Caco-2 (cell line): Measurements from ENCODE around the gene TFPT. TPM values are rescaled to one million over a fixed set of nuclear protein-coding genes. Genes with fewer than 3 reads are reported as not detected.
"Not testable (repeated sequence)": the region's sequence is repeated elsewhere in the genome, so short reads cannot be mapped to it uniquely, and the experiment has no call there.

Source experiments
- BruUV-seq: library from RNA; stranded (reverse); fragments of 400-500 nt; replicated peaks from 2 replicates; lab custom pipeline; 2021; lab: Mats Ljungman, UMichigan
- CTCF ChIA-PET: fragments of 300-600 bp; sonication (Branson Sonifier 250); formaldehyde crosslinking; loops from one replicate; lab custom pipeline; 2022; ENCODE audit warnings: antibody characterized with exemption; lab: Charles Lee
- POLR2A ChIA-PET: fragments of 300-600 bp; sonication (Branson Sonifier 250); formaldehyde crosslinking; loops from one replicate; lab custom pipeline; 2022; ENCODE audit warnings: antibody characterized with exemption; lab: Charles Lee
- DNase-seq, 2 experiments: peaks; one replicate each; pipeline versions ENCODE4 v3.0.0 to v3.0.0-alpha.2; 2020 to 2022
- H3K27me3 ChIP-seq: replicated peaks from 2 replicates; pipeline ENCODE4 v1.6.0; 2011; ENCODE audit warnings: low read length; ENCODE audit not compliant: control insufficient read depth, insufficient read depth
- H3K36me3 ChIP-seq: 2 replicates; pipeline ENCODE4 v1.5.1; 2011; ENCODE audit warnings: low read length; ENCODE audit not compliant: control insufficient read depth, insufficient read depth
- H3K4me1 ChIP-seq: fragments of 250-450 bp; sonication (Bioruptor Pico); 2 replicates; pipeline ENCODE4 v1.5.1; 2020; ENCODE audit warnings: mild to moderate bottlenecking
- H3K4me3 ChIP-seq: 2 replicates; pipeline ENCODE4 v1.5.1; 2011; ENCODE audit warnings: low read depth, mild to moderate bottlenecking, control low read depth, low read length
- H3K9me3 ChIP-seq: fragments of 250-450 bp; sonication (Bioruptor Pico); 2 replicates; pipeline ENCODE4 v1.5.1; 2020; ENCODE audit warnings: mild to moderate bottlenecking, moderate library complexity
- H3K27ac Mint-ChIP-seq: one replicate; pipeline ENCODE4 v1.8.0; 2022; ENCODE audit warnings: mixed read lengths; ENCODE audit not compliant: unreplicated experiment
- H3K27me3 Mint-ChIP-seq: one replicate; pipeline ENCODE4 v1.8.0; 2022; ENCODE audit warnings: mixed read lengths; ENCODE audit not compliant: insufficient read depth, unreplicated experiment
- H3K36me3 Mint-ChIP-seq: one replicate; pipeline ENCODE4 v1.8.0; 2022; ENCODE audit warnings: mild to moderate bottlenecking, mixed read lengths; ENCODE audit not compliant: insufficient read depth, unreplicated experiment
- H3K4me1 Mint-ChIP-seq: one replicate; pipeline ENCODE4 v1.8.0; 2022; ENCODE audit warnings: low read depth, mixed read lengths; ENCODE audit not compliant: unreplicated experiment
- H3K4me3 Mint-ChIP-seq: one replicate; pipeline ENCODE4 v1.8.0; 2022; ENCODE audit warnings: mild to moderate bottlenecking, moderate library complexity, mixed read lengths; ENCODE audit not compliant: unreplicated experiment
- H3K9me3 Mint-ChIP-seq: one replicate; pipeline ENCODE4 v1.8.0; 2022; ENCODE audit warnings: mixed read lengths; ENCODE audit not compliant: unreplicated experiment
- intact Hi-C: fragments of 100-400 bp; cut with micrococcal nuclease; formaldehyde crosslinking; loops from one replicate; pipeline ENCODE4 v1.10.0; 2022; ENCODE audit not compliant: unreplicated experiment
- total RNA-seq: library from RNA; stranded (reverse); gene quantifications from 2 replicates; pipeline ENCODE4 v1.2.3, GENCODE V29; 2022
- TF ChIP-seq, protein P1 (sequence below), 2 experiments: fragments of 200-600 bp in 1 of 2; IDR thresholded peaks; 1 replicate in 1 of 2; 2 replicates in 1 of 2; pipeline versions ENCODE4 v1.5.1 to v1.8.0; 2011 to 2022; ENCODE audit warnings: antibody characterized with exemption in 1 of 2, control low read depth in 1 of 2, inconsistent platforms in 1 of 2, low read depth in 1 of 2, low read length in 1 of 2, mild to moderate bottlenecking in 1 of 2, moderate library complexity in 1 of 2; ENCODE audit not compliant: insufficient read depth in 1 of 2, severe bottlenecking in 1 of 2, unreplicated experiment in 1 of 2

Gene TFPT
- total RNA-seq, 1 experiment from 2014 or later = 23.0 TPM

DNA sequence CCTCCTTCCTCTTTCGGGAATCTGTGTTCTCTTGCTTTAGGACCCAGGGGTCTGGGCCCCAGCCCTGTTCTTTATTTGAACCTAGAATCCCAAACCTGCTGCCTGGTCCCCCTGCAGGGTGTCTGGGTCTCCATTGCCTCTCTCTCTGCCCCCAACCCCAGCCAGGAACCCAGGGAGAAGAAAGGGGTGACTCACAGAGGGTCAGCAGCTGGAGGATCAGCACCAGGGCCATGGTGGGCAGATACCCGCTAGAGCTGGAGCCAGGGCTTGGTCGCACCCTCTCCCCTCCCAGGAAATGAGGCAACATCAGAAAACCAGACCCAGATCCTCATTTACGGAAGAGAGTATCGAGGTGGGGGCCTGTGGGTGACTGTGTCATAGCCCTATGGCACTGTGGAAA is 14.9 kb downstream of the TFPT start, which contains the start of gene OSCAR:
Gene OSCAR (minus strand): TSS at position 243 of the 400 bp plus-strand sequence. CDS start 11 bp downstream, at position 232.
- CTCF ChIA-PET = no interaction called here
- no peak for DNase-seq

DNA sequence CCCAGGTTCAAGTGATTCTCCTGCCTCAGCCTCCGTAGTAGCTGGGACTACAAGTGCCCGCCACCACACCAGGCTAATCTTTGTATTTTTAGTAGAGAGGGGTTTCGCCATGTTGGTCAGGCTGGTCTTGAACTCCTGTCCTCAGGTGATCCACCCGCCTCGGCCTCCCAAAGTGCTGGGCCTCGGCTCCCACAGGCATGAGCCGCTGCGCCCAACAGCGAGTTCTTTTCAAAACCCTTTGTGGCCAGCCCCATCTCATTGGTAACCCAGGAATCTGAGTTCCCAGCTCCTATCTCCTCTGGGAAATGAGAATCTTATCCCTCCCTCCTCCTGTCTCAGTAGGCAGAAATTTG is 15.6 kb downstream of the TFPT start:
- intact Hi-C loops, H3K9me3 Mint-ChIP-seq, H3K27me3 Mint-ChIP-seq, H3K27ac Mint-ChIP-seq, H3K4me1 Mint-ChIP-seq, CTCF ChIA-PET, H3K4me3 Mint-ChIP-seq, H3K4me3 ChIP-seq, H3K9me3 ChIP-seq, BruUV-seq, DNase-seq, POLR2A ChIA-PET, H3K27me3 ChIP-seq, H3K36me3 Mint-ChIP-seq, H3K36me3 ChIP-seq: not testable (repeated sequence)
- peaks cover 13% of the 10 kb centered on the region for H3K4me1 ChIP-seq

More for the DNA sequence above, 14.9 kb downstream of the TFPT start, which contains the start of gene OSCAR:
- H3K4me3 Mint-ChIP-seq = peak within 1 kb of the TSS; percentile 92
- Histone ChIP-seq H3K4me1 (peaks cover 8% of the 10 kb centered on the region), H3K27me3 (no peaks in the 10 kb centered on the region), H3K4me3 (no peak within 1 kb of the TSS), H3K36me3 (no peaks in the 10 kb centered on the region), H3K9me3 (no peaks in the 10 kb centered on the region)
- BruUV-seq = no TSS peak
- no peaks in the 10 kb centered on the region for H3K9me3 Mint-ChIP-seq
- TF ChIP-seq, protein P1, sequence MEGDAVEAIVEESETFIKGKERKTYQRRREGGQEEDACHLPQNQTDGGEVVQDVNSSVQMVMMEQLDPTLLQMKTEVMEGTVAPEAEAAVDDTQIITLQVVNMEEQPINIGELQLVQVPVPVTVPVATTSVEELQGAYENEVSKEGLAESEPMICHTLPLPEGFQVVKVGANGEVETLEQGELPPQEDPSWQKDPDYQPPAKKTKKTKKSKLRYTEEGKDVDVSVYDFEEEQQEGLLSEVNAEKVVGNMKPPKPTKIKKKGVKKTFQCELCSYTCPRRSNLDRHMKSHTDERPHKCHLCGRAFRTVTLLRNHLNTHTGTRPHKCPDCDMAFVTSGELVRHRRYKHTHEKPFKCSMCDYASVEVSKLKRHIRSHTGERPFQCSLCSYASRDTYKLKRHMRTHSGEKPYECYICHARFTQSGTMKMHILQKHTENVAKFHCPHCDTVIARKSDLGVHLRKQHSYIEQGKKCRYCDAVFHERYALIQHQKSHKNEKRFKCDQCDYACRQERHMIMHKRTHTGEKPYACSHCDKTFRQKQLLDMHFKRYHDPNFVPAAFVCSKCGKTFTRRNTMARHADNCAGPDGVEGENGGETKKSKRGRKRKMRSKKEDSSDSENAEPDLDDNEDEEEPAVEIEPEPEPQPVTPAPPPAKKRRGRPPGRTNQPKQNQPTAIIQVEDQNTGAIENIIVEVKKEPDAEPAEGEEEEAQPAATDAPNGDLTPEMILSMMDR (IDR thresholded peaks at IDR 0.05; ENCODE audit: insufficient read depth in 1 of 2, low read depth in 1 of 2, low read length in 1 of 2, severe bottlenecking in 1 of 2, unreplicated experiment in 1 of 2) = no peak
- peaks cover 3% of the 10 kb centered on the region for H3K27me3 Mint-ChIP-seq
- H3K4me1 Mint-ChIP-seq = peaks cover 7% of the 10 kb centered on the region
- intact Hi-C loops = no loop called here
- no peak within 1 kb of the TSS for H3K27ac Mint-ChIP-seq
- peaks cover 13% of the 10 kb centered on the region for H3K36me3 Mint-ChIP-seq
- POLR2A ChIA-PET = no interaction called here

DNA sequence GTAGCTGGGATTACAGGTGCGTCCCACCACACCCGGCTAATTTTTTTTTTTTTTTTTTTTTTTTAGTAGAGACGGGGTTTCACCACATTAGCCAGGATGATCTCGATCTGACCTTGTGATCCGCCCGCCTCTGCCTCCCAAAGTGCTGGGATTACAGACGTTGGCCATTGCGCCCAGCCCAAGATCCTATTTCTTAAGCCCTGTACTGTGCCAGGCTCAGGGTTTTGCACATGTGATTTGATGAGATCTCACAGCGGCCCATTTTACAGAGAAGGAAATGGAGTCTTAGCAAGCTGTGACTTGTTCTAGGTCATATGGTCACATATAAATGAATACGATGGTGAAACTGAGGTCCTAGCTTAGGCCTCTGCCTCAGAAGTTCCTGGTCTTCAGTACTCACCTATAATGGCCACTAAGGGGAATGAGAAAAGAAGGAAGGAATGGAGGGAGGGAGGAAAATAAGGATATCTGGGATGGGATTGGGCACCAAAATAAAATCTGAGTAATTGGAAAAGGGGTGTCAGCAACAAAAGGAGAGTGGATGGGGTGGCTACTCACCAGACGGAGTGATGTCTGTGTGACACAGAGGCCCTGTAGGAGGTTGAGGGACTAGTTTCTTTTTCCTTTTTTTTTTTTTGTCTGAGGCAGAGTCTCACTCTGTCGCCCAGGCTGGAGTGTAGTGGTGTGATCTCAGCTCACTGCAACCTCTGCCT is 16.1 kb downstream of the TFPT start:
- Histone ChIP-seq H3K4me3 (no peak overlapping the region), H3K9me3 (no peaks in the 10 kb centered on the region), H3K4me1 (peaks cover 13% of the 10 kb centered on the region), H3K27me3 (no peaks in the 10 kb centered on the region), H3K36me3 (no peaks in the 10 kb centered on the region)
- intact Hi-C loops = no loop called here
- Mint-ChIP-seq H3K27me3 (peaks cover 3% of the 10 kb centered on the region), H3K4me3 (no peak overlapping the region), H3K9me3 (no peaks in the 10 kb centered on the region), H3K4me1 (peaks cover 7% of the 10 kb centered on the region), H3K36me3 (peaks cover 8% of the 10 kb centered on the region), H3K27ac (no peak overlapping the region)
- CTCF ChIA-PET = no interaction called here
- POLR2A ChIA-PET = no interaction called here
- peak in 1 of 2 experiments; percentile 16 for DNase-seq
- TF ChIP-seq, protein P1 (IDR thresholded peaks at IDR 0.05; ENCODE audit: insufficient read depth in 1 of 2, low read depth in 1 of 2, low read length in 1 of 2, severe bottlenecking in 1 of 2, unreplicated experiment in 1 of 2) = no peak
- no TSS peak for BruUV-seq
